GM18909 (cell line): Measurements from ENCODE around the gene HCFC1R1.
"Not testable (repeated sequence)": the region's sequence is repeated elsewhere in the genome, so short reads cannot be mapped to it uniquely, and the experiment has no call there.

Source experiments
- ATAC-seq: cut with Tn5 transposase; IDR thresholded peaks from one replicate; pipeline ENCODE4 v1.9.1; 2021; ENCODE audit warnings: mild to moderate bottlenecking; ENCODE audit not compliant: unreplicated experiment, poor library complexity

HCFC1R1 gene

GRCh38 chr16:3057181-3058138 lies 33.7 kb upstream of the HCFC1R1 start:
- no peak for ATAC-seq

DNA sequence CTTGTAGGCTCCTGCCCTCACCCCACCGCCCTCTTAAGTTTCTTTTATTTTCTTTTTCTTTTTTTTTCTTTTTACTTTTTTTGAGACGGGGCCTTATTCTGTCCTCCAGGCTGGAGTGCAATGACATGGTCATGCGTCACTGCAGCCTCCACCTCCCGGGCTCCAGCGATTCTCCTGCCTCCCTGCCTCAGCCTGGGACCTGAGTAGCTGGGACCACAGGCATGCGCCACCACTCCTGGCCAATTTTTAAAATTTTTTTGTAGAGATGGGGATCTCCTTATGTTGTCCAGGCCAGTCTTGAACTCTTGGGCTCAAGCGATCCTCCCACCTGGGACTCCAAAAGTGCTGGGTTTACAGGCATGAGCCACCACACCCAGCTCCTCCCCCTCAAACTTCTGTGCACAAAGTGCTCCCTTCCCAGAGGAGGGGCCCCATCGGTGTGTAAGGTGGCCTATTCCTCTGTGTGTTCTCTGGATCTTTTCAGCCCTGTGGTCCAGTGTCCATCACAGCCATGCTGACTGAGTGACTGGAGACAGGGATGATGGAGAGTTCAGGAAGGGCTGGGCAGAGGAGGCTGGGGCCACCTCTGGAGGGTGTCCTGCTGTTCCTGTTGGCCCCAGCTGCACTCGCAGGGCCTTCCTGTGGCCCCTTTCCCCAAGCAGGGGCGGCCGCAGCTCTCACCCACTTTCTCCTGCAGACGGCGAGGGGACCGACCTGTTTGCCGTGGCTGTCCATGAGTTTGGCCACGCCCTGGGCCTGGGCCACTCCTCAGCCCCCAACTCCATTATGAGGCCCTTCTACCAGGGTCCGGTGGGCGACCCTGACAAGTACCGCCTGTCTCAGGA lies 32.8 kb upstream of the HCFC1R1 start:
- ATAC-seq: no peak

- not testable (repeated sequence) for ATAC-seq
These were observed 32.0 kb upstream of the HCFC1R1 start for GRCh38 chr16:3055734-3056115.

DNA sequence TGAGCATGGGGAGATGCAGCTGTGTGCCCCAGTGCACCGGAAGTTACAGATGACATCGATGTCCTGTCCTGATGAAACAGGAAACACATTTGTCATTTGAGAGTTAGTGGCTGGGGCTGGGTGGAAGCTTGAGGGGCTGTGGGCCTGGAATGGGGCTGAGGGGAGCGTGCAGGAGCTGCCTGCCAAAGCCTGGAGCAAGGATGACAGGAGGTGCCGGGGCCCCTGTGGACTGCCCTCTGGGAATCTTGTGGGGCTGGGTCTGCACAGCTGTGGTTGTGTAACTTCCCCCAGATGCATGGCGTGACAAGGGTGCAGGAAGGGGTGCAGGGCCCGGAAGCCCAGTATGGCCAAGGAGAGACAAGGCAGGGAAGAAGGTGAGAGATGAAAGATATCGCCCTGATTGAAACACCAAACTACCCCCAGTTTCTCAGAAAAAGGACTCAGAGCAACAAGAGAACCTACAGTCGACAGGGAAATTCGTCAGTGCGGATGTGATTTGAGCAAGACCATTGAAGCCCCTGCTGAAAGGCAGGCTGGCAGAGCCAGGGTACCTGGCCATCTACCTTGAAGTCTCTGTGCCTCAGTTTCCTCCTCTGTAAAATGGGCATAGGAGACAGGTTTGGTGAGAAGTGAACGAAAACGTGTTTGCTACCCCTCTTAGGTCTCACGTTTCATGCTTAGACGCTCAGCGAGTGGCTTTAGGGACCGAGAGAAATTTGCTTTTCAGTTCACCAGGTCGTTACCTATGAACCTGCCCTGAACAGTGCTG lies 31.4 kb upstream of the HCFC1R1 start:
- no peak for ATAC-seq

DNA sequence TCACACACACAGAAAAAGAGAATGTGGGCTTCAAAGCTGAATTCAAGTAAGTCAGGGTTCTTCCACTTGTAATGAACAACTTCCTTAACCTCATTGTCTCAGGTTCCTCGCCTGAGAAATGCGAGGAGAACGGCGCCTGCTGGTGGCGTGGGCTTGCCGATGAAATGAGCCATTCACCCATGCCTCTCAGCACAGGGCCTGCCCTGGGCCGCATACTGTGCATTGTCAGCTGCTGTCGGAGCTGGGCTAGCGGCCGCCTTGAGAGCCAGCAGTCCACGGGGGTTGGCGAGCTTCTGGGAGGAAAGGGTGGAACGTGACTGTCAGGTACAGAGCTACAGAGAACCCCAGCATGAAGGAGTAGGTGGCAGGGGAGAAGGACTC lies 29.6 kb upstream of the HCFC1R1 start:
- not testable (repeated sequence) for ATAC-seq

- ATAC-seq: not testable (repeated sequence)
These were observed 29.0 kb upstream of the HCFC1R1 start for GRCh38 chr16:3052571-3053329.

DNA sequence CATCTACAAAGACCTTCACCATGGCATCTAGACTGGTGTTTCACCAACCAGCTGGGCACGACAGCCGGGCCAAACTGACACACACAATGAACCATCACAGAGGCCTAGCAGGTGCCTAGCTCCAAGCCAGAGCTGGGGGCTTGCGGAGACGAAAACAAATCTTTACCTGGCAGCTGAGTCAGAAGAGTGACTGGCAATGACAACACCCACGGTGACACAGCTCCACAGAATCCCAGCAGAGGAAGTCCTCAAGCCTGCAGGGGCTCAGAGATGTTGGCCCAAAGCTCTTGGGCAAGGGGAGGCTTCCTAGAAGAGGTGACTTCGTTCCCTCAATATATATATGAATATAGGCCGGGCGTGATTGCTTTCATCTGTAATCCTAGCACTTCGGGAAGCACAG lies 27.8 kb upstream of the HCFC1R1 start:
- no peak for ATAC-seq

DNA sequence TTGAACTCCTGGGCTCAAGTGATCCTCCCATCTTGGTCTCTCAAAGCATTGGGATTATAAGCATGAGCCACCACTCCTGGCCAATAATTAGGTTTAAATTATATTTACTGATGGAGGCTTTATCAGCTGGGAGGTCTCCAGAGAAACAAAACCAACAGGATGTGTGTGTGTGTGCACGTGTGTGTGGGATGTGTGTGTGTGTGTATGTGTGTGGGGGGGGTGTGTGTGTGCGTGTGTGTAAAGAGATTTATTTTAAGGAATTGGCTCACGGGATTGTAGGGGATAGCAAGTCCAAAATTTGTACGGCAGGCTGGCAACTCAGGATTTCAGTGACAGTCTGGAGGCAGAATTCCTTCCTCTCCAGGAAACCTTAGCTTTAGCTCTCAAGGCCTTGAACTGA lies 27.3 kb upstream of the HCFC1R1 start:
- ATAC-seq: no peak

DNA sequence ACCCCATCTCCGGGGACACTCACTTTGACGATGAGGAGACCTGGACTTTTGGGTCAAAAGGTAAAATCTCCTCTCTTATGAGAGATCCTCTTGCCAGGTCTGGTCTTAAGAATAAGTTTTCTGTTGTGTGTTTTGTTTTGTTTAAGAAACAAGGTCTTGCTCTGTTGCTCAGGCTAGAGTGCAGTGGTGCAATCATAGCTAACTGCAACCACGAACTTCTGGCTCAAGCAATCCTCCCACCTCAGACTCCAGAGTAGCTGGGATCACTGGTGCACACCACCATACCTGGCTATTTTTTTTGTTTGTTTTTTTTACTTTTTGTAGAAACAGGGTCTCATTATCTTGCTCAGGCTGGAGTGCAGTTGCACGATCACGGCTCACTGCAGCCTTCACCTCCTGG lies 26.7 kb upstream of the HCFC1R1 start:
- no peak for ATAC-seq

DNA sequence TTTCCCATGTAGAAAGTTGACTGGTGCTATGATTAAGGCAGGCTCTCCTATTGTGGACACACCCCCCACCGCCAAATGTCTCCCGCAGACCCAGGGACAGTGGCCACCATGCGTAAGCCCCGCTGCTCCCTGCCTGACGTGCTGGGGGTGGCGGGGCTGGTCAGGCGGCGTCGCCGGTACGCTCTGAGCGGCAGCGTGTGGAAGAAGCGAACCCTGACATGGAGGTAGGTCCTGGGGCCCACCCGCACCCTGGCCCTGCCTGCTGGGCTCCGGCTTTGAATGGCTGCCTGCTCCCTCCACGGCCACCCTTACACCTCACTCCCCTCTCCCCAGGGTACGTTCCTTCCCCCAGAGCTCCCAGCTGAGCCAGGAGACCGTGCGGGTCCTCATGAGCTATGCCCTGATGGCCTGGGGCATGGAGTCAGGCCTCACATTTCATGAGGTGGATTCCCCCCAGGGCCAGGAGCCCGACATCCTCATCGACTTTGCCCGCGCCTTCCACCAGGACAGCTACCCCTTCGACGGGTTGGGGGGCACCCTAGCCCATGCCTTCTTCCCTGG lies 26.3 kb upstream of the HCFC1R1 start:
- no peak for ATAC-seq

GRCh38 chr16:3047387-3047720 lies 23.6 kb upstream of the HCFC1R1 start:
- ATAC-seq: no peak

GRCh38 chr16:3046641-3047386 lies 23.1 kb upstream of the HCFC1R1 start:
- no peak for ATAC-seq

- ATAC-seq: no peak
These were observed 22.3 kb upstream of the HCFC1R1 start, which contains the start of gene MMP25 for GRCh38 chr16:3045758-3046640. Gene MMP25, plus strand, starts transcription at chr16:3046561. Its CDS starts 357 bp downstream, at chr16:3046918.

DNA sequence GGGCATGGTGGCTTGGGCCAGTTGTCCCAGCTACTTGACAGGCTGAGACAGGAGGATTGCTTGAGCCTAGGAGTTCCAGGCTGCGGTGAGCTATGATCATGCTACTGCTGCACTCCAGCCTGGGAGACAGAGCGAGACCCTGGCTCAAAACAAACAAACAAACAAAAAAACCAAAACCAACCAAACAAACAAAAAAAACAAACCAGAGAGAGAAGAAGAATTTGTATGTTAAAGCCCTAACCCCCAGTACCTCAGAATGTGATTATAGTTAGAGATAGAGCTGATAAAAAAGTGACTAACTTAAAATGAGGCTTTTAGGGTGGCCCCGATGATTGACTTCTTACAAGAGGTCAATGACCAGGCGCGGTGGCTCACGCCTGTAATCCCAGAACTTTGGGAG lies 21.0 kb upstream of the HCFC1R1 start:
- ATAC-seq: no peak

DNA sequence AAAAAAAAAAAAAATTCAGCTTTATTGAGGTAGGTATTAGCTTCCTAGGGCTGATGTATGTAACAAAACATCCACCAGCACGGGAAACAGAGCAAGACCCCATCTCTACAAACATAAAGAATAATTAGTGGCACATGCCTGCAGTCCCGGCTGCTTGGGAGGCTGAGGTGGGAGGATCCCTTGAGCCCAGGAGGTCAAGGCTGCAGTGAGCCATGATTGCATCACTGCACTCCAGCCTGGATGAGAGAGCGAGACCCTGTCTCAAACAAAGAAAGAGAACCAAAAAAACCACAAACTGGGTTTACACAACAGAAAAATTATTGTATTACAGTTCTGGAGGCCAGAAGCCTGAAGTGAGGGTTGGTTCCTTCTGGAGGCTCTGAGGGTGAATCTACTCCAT lies 18.6 kb upstream of the HCFC1R1 start:
- no peak for ATAC-seq

DNA sequence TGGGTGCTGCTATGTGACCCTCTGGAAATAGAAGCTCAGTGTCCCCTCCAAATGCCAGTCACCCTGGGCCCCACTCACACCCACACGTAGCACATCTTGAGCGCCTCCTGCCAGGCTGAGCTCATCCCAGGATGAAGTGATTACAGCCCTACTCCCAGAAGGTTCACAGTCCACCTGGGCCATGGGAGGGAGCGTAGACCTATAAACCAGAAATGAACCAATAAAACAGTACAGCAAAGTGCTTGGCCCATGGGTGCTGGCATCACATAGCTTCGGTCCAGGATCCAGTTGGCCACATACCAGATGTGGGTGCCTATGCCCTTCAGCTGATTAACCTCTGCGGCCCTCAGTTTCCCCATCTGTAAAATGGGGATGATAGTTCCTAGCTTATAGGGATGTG lies 15.2 kb upstream of the HCFC1R1 start:
- no peak for ATAC-seq

- no peak for ATAC-seq
These were observed 14.5 kb upstream of the HCFC1R1 start for GRCh38 chr16:3038256-3038655.

- no peak for ATAC-seq
These were observed 13.1 kb upstream of the HCFC1R1 start, which contains the start of gene BICDL2 for GRCh38 chr16:3036726-3037315. Gene BICDL2, minus strand, starts transcription at chr16:3036944. Its CDS starts 1,448 bp downstream, at chr16:3035496.
